ENCODE measurements around the gene COX7C.
"Not testable (repeated sequence)": the region's sequence is repeated elsewhere in the genome, so short reads cannot be mapped to it uniquely, and the experiment has no call there.

The COX7C gene, protein sequence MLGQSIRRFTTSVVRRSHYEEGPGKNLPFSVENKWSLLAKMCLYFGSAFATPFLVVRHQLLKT
- 111 to 222 (median 173) reads per million in 18 experiments for total RNA-seq

GRCh38 chr5:86617756-86618576, at the start of gene COX7C:
COX7C (plus strand) TSS chr5:86617941; CDS start chr5:86618056, 115 bp downstream.
- DNase-seq = peak; percentile 97

GRCh38 chr5:86569522-86570426, 48.0 kb upstream of the COX7C start:
- not testable (repeated sequence) for DNase-seq

DNA sequence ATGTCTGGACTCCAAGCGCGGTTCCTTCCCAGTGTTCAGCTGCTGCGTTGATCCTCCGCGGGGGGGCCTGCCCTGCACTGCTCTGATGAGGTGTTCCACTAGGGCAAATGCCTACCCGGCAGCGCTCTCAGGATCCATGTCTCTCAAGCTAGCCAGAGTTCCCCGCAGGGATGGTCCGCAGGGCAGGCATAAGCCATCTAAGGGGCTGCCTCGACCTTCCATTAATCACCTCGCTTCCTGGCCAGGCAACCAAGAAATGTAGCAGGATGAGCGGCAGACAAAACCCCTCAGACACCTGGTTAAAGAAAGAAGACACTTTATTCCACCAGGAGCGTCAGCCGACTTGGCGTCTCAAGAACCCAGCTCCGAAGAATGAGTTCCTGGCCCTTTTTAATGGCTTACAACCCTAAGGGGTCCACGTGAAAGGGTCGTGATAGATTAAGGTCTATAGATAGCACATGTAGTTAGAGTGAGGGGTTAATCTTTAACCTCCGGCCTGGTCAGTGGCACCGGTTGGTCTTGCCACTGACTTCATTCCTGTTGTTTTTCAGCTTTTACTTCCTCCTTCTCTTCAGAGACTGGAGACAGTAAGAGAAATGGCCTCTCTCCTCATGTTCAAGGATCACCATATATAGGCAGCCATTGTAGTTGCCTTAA, 47.2 kb upstream of the COX7C start:
- no peak for DNase-seq

DNA sequence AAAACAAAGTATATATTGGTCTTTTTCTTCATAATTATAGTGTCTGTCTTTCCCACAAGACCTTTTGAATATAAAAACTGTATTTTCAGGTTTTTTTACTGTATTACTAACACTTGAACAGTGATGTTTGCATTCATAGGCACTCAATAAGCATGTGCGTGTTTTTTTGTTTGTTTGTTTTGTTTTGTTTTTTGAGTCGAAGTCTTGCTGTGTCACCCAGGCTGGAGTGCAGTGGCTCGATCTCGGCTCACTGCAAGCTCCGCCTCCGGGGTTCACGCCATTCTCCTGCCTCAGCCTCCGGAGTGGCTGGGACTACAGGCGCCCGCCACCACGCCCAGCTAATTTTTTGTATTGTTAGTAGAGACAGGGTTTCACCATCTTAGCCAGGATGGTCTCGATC, 46.6 kb upstream of the COX7C start:
- DNase-seq = not testable (repeated sequence)

- DNase-seq = no peak
These were observed 44.8 kb upstream of the COX7C start for GRCh38 chr5:86572825-86573517.

DNA sequence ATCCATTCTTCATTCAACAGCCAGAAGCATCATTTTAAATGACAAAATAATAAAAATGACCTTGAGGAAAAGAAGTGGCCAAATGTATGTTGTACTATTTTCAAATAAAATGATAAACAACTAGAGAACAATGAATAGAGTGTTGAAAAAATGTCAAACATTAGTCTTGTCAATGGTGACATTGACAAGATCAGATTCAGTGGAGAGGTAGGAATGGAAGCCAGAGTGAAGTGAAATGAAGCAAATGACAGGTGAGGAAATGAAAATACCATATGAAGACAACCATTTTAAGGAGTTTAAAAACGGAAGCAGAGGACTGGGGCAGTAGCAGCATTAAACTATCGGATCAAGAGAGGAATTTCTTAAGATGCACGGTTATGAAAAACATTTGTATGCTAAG, 38.2 kb upstream of the COX7C start:
- DNase-seq = no peak

DNA sequence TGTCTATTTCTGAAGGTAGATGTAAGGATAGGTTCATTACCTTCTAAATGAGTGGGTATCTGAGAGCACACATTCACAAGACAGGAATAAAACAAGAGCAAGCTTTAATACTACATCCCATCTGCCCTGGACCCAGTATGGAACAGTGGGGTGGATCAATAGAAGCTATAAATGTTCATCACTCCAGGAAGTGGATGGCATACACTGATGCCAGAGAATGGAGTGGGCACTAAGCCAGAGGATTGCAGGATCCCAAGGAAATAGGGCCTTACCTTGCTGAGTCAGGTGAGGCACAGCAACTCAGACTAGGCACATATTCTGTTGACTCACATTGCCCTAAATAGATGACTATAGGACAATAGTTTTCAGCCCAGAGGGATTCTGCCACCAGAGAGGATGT, 21.3 kb upstream of the COX7C start:
- DNase-seq = no peak

- no peak for DNase-seq
These were observed 11.9 kb upstream of the COX7C start for GRCh38 chr5:86605881-86606280.

DNA sequence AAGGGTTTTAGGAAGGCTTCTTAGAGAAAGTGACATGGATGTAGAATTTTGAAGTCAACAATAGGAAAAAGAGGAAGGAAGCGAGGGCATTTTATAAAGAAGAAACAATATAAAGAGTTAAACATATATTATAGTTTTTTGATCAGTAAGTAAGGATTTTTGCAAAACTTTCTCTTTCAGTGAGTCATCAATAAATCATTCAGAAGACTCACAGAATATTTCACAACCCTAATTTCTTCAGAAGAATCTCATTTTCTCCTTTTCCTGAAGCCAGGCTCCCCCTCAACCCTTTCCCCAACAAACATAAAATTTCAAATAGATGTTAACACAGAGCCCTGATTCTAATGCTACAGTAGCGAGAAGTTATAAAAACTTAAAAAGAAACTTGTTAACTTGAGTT, 4.3 kb upstream of the COX7C start:
- no peak for DNase-seq

DNA sequence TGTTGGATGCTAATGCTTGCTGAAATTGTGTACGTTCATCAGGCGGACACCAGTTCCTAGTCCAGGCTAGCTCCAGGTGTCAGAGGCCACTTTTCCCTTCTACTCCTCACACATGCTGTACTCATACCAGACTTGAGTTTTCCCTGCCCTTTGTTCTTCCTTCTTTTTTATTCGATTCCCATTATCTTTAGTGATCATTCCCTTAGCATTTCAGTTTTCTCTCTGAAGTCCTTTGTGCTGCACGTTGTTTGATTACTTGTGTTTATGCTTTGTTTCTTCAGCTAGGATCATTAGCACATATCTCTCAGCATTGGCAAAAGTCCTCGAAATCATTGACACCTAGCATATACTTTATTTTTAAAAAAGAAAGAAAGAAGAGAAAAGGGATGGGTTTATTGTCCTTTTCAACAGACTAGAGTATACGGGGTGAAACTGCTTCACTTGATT, 409 bp upstream of the COX7C start:
- no peak for DNase-seq

- DNase-seq = no peak
These were observed 6.2 kb downstream of the COX7C start for GRCh38 chr5:86623785-86624483.

DNA sequence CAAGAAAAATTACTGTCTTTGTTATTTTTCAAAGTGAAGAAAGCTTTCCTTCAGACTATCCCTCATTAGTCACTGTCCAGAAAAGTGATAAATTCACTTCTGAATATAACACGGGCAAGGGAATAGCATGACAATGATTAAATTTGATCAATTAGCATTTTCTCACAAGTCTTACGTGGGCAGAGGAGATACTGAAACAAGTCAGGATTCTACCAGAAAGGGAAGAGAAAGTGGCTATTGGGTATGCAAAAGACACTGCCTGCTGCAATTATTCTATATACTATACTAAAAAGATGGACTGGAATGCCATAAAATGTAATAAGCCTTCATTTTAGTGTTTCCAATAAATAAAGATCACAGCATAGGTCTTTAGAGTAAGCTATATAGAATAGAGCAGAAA, 7.4 kb downstream of the COX7C start:
- no peak for DNase-seq

DNA sequence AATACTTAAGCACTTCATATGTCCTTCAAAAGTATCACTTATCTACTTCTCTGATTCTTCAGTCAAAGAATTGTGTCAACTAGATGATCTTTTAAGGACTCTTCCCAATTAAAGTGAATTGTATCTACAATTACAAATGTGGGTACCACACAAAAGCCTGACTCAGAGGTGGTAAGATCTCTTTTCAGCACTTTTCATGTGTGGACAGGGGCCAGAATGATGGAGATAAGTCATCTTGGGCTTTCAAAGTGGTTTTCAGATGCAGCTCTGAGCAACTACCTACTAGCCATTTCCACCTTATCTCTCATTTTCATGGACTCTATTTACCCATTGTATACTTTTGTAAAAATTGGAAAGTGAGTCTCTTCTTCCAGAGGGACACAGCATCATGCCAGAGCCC, 8.4 kb downstream of the COX7C start:
- DNase-seq = no peak

- DNase-seq = no peak
These were observed 13.4 kb downstream of the COX7C start for GRCh38 chr5:86631165-86631564.

DNA sequence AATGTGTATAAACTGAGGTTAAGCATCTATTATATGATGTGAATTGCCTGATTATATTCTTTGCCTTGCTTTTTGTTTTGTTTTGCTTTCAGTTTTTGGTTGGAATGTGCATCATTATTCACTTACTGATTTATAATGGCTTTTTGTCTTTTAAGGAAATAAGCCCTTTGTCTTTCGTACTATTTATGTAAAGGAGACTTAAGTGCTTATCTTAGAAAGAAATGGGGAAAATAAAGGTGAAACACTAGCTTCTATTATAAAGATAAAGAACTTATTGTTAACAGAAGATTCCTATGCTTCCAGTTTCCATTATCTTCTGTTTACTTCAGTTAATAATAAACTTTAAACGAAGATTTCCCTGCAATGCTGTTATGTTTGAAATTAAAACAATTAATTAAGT, 23.3 kb downstream of the COX7C start:
- no peak for DNase-seq

DNA sequence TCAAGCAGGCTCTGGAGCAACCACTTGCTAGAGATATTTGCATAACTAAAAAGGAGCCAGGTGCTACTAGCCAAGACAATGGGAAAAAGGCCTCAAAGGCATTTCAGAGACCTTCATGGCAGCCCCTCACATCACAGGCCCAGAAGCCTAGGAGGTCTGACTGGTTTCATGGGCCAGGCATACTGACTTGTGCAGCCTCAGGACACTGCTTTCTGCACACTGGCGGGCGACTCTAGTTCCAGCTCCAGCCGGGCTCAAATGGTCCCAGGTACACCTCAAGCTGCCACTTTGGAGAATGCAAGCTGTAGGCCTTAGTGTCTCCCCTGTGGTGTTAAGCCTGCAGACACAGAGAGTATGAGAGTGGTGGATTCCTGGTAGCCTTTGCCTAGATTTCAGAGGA, 27.1 kb downstream of the COX7C start:
- DNase-seq = no peak

DNA sequence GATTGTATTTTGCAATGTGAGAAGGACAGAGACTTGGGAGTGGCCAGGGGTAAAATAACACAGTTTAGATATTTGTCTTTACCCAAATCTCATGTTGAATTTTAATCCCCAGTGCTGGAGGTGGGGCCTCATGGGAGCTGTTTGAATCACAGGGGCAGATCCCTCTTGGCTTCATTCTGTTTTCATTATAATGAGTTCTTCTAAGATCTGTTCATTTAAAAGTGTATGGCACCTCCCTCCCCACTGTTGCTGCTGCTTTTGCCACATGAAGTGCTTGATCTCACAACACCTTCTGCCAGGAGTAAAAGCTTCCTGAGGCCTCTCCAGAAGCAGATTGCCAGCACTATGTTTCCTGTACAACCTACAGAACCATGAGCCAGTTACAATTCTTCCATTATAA, 28.1 kb downstream of the COX7C start:
- no peak for DNase-seq

DNA sequence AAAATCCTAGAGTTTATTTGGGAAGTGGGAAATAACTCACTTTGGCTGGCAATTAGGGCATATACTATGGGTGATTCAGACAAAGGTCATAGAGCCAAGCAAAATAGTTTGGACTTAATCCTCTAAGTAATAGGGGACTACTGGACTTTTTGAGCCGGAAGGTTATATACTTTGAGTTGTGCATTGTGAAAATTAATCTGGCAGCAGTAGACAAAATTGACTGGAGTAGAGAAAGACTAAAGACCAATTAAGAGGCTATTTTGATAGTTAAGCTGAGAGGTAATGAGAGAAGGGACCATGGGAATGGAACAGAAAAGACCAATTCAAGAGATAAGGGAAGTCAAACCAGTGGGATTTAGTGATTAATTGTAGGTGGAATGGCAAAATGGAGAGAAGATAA, 28.9 kb downstream of the COX7C start:
- no peak for DNase-seq

DNA sequence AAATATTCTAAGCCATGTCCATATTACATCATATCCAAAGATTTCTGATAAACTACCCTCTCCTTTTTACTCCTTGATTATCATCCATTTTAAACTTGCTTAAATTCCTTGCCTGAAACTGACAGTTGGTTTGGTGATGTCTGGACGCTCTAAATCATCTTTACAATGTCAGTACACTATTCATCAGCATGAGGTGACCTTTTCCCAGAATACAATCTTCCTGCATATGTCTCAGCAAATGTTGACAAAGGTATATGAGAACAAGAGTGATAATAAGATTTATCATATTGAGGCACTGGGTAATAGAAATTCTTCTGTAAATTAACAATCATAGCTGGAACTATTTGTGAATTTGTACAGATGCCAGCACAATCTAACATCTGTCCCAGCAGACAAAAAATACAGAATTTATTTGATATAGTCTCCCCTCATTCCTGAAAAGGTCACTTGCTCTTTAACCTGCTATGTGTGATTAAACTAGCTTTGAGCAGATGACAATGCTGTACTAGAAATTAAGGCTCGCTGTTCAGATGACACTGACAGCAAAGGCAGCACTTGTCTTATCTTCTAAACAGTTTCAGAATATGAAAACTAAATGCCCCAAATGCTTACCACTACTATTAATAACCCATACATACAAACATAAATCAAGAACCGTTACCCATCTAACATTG, 32.2 kb downstream of the COX7C start:
- no peak for DNase-seq

DNA sequence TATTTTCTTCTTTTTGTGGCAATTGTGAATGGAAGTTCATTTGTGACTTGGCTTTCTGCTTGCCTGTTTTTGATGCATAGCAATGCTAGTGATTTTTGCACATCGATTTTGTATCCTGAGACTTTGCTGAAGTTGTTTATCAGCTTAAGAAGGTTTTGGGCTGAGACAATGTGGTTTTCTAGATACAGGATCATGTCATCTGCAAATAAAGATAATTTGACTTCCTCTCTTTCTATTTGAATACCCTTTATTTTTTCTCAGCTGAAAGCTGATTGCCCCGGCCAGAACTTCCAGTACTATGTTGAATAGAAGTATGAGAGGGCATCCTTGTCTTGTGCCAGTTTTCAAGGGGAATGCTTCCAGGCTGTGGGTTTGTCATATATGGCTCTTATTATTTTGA, 43.0 kb downstream of the COX7C start:
- not testable (repeated sequence) for DNase-seq

GRCh38 chr5:86664173-86664572, 46.4 kb downstream of the COX7C start:
- DNase-seq = no peak
